HepG2 (cell line): ENCODE measurements around the gene C19orf33. TPM values are rescaled to one million over a fixed set of nuclear protein-coding genes. Genes with fewer than 3 reads are reported as not detected.

ENCODE experiments used
- ETV5 ChIP-seq: IDR thresholded peaks from 2 replicates; pipeline ENCODE4 v1.6.1; 2018; ENCODE audit warnings: missing biosample characterization, missing genetic modification reagents, inconsistent platforms, borderline replicate concordance
- FOXK1 ChIP-seq: sonication (generic); formaldehyde crosslinking; IDR thresholded peaks from 2 replicates; pipeline ENCODE4 v1.4.0; 2020; ENCODE audit warnings: low read depth, missing genetic modification reagents, borderline replicate concordance
- FOXO4 ChIP-seq: sonication (generic); formaldehyde crosslinking; conservative IDR thresholded peaks from 2 replicates; pipeline ENCODE4 v1.8.1; 2023; ENCODE audit warnings: missing genetic modification reagents
- GPN1 ChIP-seq: sonication (generic); formaldehyde crosslinking; IDR thresholded peaks from 2 replicates; pipeline ENCODE4 v1.5.1; 2020; ENCODE audit warnings: missing genetic modification reagents, borderline replicate concordance
- HOXA9 ChIP-seq: sonication (generic); formaldehyde crosslinking; IDR thresholded peaks from 2 replicates; pipeline ENCODE4 v1.8.1; 2022; ENCODE audit warnings: missing genetic modification reagents, mild to moderate bottlenecking, moderate library complexity, borderline replicate concordance
- KDM3A ChIP-seq: IDR thresholded peaks from 2 replicates; pipeline ENCODE4 v1.6.1; 2018; ENCODE audit warnings: low read depth, missing compliant biosample characterization
- MAX ChIP-seq: IDR thresholded peaks from 2 replicates; pipeline ENCODE4 v1.6.1; 2012; ENCODE audit warnings: inconsistent platforms
- NFIB ChIP-seq: sonication (generic); formaldehyde crosslinking; IDR thresholded peaks from 2 replicates; pipeline ENCODE4 v1.9.0; 2021; ENCODE audit warnings: missing genetic modification reagents, mild to moderate bottlenecking, borderline replicate concordance
- NR2F2 ChIP-seq: IDR thresholded peaks from 2 replicates; pipeline ENCODE4 v1.6.1; 2012; ENCODE audit warnings: low read depth, inconsistent platforms, borderline replicate concordance
- SIN3B ChIP-seq: fragments of 150-350 bp; IDR thresholded peaks from 2 replicates; pipeline ENCODE4 v1.6.1; 2014; ENCODE audit warnings: low read length
- SOX13 ChIP-seq, 3 experiments: fragments of 450-650 bp in 1 of 3; sonication (generic) in 1 of 3; formaldehyde crosslinking in 1 of 3; IDR thresholded peaks in 2 of 3; conservative IDR thresholded peaks in 1 of 3; 2 replicates each; pipeline versions ENCODE4 v1.5.0 to v1.6.1; 2016 to 2020; ENCODE audit warnings: antibody characterized with exemption in 1 of 3, mild to moderate bottlenecking in 1 of 3, missing compliant biosample characterization in 1 of 3, missing genetic modification reagents in 1 of 3, moderate library complexity in 1 of 3
- ZMYM3 ChIP-seq: sonication (generic); formaldehyde crosslinking; IDR thresholded peaks from 2 replicates; pipeline ENCODE4 v1.5.1; 2020; ENCODE audit warnings: mild to moderate bottlenecking, missing genetic modification reagents
- ZNF224 ChIP-seq: sonication (generic); formaldehyde crosslinking; IDR thresholded peaks from 2 replicates; pipeline ENCODE4 v1.5.0; 2020; ENCODE audit warnings: mild to moderate bottlenecking, missing genetic modification reagents
- ZNF275 ChIP-seq: sonication (generic); formaldehyde crosslinking; IDR thresholded peaks from 2 replicates; pipeline ENCODE4 v1.8.0; 2022; ENCODE audit warnings: missing genetic modification reagents, mild to moderate bottlenecking, inconsistent platforms, borderline replicate concordance
- ZNF501 ChIP-seq: sonication (generic); formaldehyde crosslinking; IDR thresholded peaks from 2 replicates; pipeline ENCODE4 v1.5.1; 2020; ENCODE audit warnings: mild to moderate bottlenecking, moderate library complexity, missing genetic modification reagents
- ZNF710 ChIP-seq: sonication (generic); formaldehyde crosslinking; IDR thresholded peaks from 2 replicates; pipeline ENCODE4 v1.5.0; 2020; ENCODE audit warnings: mild to moderate bottlenecking, missing genetic modification reagents, borderline replicate concordance
- polyA plus RNA-seq, 8 experiments: library from polyadenylated mRNA; depleted of rRNA in 3 of 8; stranded (reverse) in 7 of 8; unstranded in 1 of 8; fragments of >200 nt; fragmentation: Illumina TruSeq in 4 of 8; extraction: Trizol in 4 of 8; gene quantifications; 2 replicates each; pipeline versions ENCODE4 v1.2.1 to v1.2.3, GENCODE V29; 2011 to 2016; ENCODE audit warnings: low read depth in 4 of 8, missing spikeins in 1 of 8, mixed read lengths in 1 of 8; ENCODE audit not compliant: insufficient read depth in 1 of 8
- total RNA-seq, 5 experiments: library from RNA; depleted of rRNA; stranded (reverse); fragments of >200 nt; fragmentation: Illumina TruSeq; extraction: Trizol; gene quantifications; 2 replicates each; pipeline ENCODE4 v1.2.3, GENCODE V29; 2016; ENCODE audit warnings: low read depth in 1 of 5
- TF ChIP-seq, protein P1 (sequence below): sonication (generic); formaldehyde crosslinking; IDR thresholded peaks from 2 replicates; pipeline ENCODE4 v1.8.0; 2022; ENCODE audit warnings: mild to moderate bottlenecking, missing genetic modification reagents, moderate library complexity
- TF ChIP-seq, protein P2 (sequence below): sonication (generic); formaldehyde crosslinking; IDR thresholded peaks from 2 replicates; pipeline ENCODE4 v1.8.1; 2023; ENCODE audit warnings: mild to moderate bottlenecking, missing genetic modification reagents

The C19orf33 gene
- total and polyA plus RNA-seq, 2 of the 13 experiments (the other 11 are each of a cell fraction or from before 2014, with no cell fraction given), result 2.5 to 3.3 TPM

DNA sequence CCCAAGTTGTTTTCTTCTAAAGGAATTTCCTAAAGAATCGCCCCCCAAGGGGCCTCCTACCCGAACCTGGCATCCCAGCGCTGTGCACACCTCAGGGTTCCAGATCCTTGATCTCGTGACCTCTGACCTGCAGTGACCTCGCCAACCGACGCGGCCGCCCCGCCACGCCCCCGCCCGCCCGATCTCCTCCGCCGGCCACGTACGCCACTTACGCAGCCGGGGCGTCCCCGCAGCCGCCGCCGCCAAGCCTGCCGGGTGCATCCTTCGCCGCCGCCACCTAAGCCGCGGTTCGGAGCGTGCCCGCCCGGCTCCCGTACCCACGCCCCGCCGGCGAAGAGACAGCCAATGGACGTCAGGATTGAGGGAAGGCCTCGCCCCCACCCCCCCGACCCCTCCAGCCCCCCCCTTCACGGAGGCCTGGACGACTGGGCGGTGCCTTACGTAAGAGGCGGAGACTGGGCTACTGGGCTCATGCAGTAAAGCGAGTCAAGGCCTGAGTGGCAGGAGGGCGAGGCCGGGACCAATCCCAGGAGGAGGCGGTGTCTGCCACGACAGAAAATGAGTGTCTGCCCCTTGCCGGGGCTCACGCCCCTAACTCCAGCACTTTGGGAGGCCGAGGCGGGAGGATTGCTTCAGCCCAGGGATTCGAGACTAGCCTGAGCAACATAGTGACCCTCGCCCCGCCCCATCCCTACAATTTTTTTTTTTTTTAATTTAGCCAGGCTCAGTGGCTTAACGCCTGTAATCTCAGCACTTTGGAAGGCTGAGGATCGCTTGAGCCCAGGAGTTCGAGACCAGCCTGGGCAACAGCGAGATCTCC lies 11.8 kb downstream of the C19orf33 start, which contains the start of gene YIF1B (continued):
- TF ChIP-seq HOXA9 (no peak), NR2F2 (peak; percentile 81), ZNF501 (CRISPR knock-in tag) (peak; percentile 2; the same call in 1 of the 2 replicates), ETV5 (CRISPR knock-in tag) (no peak), ZNF710 (CRISPR knock-in tag) (no peak), ZNF224 (CRISPR knock-in tag) (no peak), FOXK1 (CRISPR knock-in tag) (no peak), ZMYM3 (CRISPR knock-in tag) (peak; percentile 65; the same call in 1 of the 2 replicates), SIN3B (no peak), MAX (peak; percentile 70), NFIB (CRISPR knock-in tag) (no peak), ZNF275 (CRISPR knock-in tag) (no peak), GPN1 (CRISPR knock-in tag) (no peak), SOX13 (IDR thresholded peaks at IDR 0.05) (no peak), SOX13 (CRISPR knock-in tag; conservative IDR thresholded peaks at IDR 0.05 in 1 of 2, IDR thresholded peaks at IDR 0.05 in 1 of 2) (0 out of 4 replicates have a peak, but pooled peaks of 1 of the 2 experiments have one; percentile 2), FOXO4 (CRISPR knock-in tag) (no peak), KDM3A (CRISPR knock-in tag) (no peak)
- TF ChIP-seq, protein P1, sequence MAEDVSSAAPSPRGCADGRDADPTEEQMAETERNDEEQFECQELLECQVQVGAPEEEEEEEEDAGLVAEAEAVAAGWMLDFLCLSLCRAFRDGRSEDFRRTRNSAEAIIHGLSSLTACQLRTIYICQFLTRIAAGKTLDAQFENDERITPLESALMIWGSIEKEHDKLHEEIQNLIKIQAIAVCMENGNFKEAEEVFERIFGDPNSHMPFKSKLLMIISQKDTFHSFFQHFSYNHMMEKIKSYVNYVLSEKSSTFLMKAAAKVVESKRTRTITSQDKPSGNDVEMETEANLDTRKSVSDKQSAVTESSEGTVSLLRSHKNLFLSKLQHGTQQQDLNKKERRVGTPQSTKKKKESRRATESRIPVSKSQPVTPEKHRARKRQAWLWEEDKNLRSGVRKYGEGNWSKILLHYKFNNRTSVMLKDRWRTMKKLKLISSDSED (CRISPR knock-in tag), result no peak
- TF ChIP-seq, protein P2, sequence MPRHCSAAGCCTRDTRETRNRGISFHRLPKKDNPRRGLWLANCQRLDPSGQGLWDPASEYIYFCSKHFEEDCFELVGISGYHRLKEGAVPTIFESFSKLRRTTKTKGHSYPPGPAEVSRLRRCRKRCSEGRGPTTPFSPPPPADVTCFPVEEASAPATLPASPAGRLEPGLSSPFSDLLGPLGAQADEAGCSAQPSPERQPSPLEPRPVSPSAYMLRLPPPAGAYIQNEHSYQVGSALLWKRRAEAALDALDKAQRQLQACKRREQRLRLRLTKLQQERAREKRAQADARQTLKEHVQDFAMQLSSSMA (CRISPR knock-in tag), result no peak
